ENCODE measurements around the gene CFAP157.

Gene CFAP157

DNA sequence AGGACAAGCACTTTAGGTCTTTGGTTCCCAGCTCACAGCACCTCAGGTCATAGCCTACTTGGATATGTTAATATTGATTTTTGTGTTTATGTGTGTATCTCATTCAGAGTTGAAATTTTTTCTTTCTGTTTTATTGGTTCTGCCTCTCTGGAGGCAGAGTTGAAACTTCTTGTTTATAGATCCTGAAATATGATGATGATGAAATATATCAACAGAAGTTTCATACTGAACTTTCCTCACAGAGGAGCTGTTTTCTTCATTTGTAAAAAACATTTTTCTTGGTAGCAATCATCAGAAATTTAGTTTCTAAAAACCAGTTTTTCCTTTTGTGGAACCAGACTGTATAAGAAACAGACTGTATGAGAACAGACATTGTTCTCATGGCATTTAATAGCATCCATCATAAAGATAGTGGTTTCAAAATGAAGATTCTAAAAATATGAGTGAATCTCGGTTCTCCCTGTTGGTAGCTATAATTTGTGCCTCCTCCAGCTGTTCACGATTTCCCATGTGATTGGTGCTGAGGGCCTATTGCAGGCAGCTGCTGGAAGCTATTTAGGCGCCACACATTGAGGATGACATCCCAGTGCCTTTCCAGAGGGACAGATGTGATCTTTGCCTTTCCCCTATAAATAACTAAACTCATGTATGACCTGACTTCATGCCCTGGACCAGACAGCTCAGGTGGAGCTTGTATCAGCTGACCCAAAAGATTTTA is 39.5 kb upstream of the CFAP157 start:
- TF ChIP-seq, protein P1, sequence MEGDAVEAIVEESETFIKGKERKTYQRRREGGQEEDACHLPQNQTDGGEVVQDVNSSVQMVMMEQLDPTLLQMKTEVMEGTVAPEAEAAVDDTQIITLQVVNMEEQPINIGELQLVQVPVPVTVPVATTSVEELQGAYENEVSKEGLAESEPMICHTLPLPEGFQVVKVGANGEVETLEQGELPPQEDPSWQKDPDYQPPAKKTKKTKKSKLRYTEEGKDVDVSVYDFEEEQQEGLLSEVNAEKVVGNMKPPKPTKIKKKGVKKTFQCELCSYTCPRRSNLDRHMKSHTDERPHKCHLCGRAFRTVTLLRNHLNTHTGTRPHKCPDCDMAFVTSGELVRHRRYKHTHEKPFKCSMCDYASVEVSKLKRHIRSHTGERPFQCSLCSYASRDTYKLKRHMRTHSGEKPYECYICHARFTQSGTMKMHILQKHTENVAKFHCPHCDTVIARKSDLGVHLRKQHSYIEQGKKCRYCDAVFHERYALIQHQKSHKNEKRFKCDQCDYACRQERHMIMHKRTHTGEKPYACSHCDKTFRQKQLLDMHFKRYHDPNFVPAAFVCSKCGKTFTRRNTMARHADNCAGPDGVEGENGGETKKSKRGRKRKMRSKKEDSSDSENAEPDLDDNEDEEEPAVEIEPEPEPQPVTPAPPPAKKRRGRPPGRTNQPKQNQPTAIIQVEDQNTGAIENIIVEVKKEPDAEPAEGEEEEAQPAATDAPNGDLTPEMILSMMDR (IDR thresholded peaks at IDR 0.05; ENCODE audit: control extremely low read depth, extremely low read depth, low read depth, missing control alignments), result no peak
- ChIA-PET POLR2A (no interaction called here), CTCF (interaction anchor here (1.1 to 1.7 kb wide), 3 partner anchors 16 to 78 kb away, joined by 3 to 4 read pairs (median 4); no protein-coding TSS in a partner anchor)
- no peak for DNase-seq (ENCODE audit: extremely low spot score)

DNA sequence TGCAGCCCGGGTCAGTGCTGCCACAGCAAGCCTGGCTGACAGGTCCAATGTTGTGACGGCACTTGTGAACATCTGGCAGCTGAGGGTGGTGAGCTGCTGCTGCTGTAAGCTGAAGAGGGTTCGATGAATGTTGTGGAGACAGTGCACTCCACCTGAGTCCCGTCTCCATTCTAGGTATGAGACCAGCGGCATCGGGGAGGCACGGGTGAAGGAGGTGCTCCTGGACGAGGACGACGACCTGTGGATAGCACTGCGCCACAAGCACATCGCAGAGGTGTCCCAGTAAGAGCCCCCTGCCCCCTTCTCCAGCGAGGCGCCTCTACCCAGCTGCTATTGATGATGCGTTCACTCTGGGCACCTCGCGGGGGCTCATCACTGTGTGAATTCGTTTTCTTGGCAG is 38.9 kb upstream of the CFAP157 start:
- ChIA-PET CTCF (interaction anchor here (0.8 to 1.7 kb wide), 5 partner anchors 16 to 83 kb away, joined by 3 to 4 read pairs (median 4); no protein-coding TSS in a partner anchor), POLR2A (no interaction called here)
- TF ChIP-seq, protein P1 (IDR thresholded peaks at IDR 0.05; ENCODE audit: control extremely low read depth, extremely low read depth, low read depth, missing control alignments), result no peak
- no peak for DNase-seq (ENCODE audit: extremely low spot score)

DNA sequence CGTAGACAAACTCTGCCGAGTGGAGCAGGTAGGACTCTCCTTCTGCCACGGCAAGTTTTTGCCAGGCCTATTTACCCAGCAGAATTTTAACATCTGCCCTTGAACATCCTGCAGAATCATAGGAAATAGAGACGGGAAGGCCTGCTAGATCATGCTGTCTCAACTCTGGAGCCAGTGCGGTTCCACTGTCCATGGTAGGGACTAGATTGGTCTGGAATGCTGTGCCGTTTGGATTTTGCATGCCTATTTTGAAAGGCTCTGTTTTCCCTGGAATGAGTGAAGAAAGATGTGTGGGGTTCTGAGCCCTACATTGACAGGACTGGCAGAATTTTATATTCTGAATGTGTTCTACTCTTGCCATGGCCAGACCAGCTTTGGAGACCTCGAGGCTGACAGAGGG is 33.6 kb upstream of the CFAP157 start:
- TF ChIP-seq, protein P1 (IDR thresholded peaks at IDR 0.05; ENCODE audit: control extremely low read depth, extremely low read depth, low read depth, missing control alignments), result no peak
- POLR2A ChIA-PET, result no interaction called here
- CTCF ChIA-PET, result no interaction called here
- no peak for DNase-seq (ENCODE audit: extremely low spot score)

DNA sequence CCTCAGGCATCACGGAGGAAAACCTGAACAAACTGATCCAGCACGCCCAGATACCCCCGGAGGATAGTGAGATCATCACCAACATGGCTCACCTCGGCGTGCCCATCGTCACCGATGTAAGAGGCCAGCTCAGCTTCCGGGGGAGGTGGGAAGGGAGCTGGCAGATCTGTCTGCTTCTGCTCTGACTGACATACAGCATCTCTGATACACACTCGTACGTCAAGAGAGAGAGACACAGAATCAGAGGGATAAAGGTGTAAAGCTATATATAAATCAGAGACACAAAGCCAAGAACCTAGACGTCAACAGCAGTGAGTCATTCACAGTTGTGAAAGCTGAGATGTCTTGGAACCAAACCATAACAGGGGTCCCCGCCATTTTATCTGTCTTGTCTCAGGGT is 30.1 kb upstream of the CFAP157 start:
- TF ChIP-seq, protein P1 (IDR thresholded peaks at IDR 0.05; ENCODE audit: control extremely low read depth, extremely low read depth, low read depth, missing control alignments), result no peak
- ChIA-PET POLR2A (no interaction called here), CTCF (interaction anchor here (1.0 to 1.2 kb wide), 2 partner anchors 10 to 73 kb away, joined by 3 to 4 read pairs; no protein-coding TSS in a partner anchor)
- no peak for DNase-seq (ENCODE audit: extremely low spot score)

DNA sequence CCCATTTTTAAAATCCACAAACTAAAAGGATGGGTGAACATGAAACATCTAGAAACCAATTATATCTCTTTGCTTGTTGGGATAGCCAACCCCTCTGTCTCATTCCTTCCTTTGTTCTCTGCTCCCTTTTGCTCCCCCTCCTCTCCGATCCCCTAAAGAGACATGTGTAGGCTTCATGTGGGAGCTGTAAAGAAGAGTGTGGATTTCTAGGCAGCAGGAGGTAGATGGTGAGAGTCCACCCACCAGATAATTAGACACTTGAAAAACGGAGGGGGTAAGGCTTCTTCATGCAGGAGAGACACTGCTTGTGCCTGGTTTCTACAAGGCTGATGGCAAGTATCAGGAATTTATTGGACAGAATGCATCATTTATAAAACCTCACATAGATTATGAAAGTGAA is 27.3 kb upstream of the CFAP157 start:
- POLR2A ChIA-PET, result no interaction called here
- CTCF ChIA-PET, result interaction anchor here (1.6 to 2.7 kb wide), 2 partner anchors 13 to 24 kb away, joined by 3 to 6 read pairs; no protein-coding TSS in a partner anchor
- TF ChIP-seq, protein P1 (IDR thresholded peaks at IDR 0.05; ENCODE audit: control extremely low read depth, extremely low read depth, low read depth, missing control alignments), result no peak
- DNase-seq (ENCODE audit: extremely low spot score), result no peak

DNA sequence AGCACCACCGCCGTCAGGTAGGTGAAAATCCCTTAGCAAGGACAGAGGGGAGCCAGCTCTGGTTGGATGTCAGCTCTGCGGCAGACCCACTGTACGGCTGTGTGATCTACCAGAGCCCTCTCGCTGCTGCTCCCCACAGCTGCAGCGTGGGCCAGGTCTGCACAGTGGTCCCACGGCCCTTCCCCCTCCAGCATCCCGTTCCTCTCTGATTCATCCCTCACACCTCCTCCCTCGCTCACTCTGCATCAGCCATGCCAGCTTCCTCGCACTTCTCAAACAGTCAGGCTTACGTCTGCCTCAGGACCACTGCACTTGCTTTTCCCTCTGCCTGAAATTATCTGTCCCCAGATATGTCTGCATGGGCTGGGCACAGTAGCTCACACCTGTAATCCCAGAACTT is 26.6 kb upstream of the CFAP157 start:
- DNase-seq (ENCODE audit: extremely low spot score), result no peak
- POLR2A ChIA-PET, result no interaction called here
- TF ChIP-seq, protein P1 (IDR thresholded peaks at IDR 0.05; ENCODE audit: control extremely low read depth, extremely low read depth, low read depth, missing control alignments), result no peak
- CTCF ChIA-PET, result interaction anchor here (1.6 to 2.7 kb wide), 2 partner anchors 12 to 24 kb away, joined by 3 to 6 read pairs; no protein-coding TSS in a partner anchor

Measured in GM10248 (cell line).